ENCODE results near the gene ANKRD39. TPM values are rescaled to one million over a fixed set of nuclear protein-coding genes. Genes with fewer than 3 reads are reported as not detected.
"Not testable (repeated sequence)": the region's sequence is repeated elsewhere in the genome, so short reads cannot be mapped to it uniquely, and the experiment has no call there.

Gene ANKRD39
- total RNA-seq, 2 donors from 2014 or later = 16.8 to 18.6 TPM

DNA sequence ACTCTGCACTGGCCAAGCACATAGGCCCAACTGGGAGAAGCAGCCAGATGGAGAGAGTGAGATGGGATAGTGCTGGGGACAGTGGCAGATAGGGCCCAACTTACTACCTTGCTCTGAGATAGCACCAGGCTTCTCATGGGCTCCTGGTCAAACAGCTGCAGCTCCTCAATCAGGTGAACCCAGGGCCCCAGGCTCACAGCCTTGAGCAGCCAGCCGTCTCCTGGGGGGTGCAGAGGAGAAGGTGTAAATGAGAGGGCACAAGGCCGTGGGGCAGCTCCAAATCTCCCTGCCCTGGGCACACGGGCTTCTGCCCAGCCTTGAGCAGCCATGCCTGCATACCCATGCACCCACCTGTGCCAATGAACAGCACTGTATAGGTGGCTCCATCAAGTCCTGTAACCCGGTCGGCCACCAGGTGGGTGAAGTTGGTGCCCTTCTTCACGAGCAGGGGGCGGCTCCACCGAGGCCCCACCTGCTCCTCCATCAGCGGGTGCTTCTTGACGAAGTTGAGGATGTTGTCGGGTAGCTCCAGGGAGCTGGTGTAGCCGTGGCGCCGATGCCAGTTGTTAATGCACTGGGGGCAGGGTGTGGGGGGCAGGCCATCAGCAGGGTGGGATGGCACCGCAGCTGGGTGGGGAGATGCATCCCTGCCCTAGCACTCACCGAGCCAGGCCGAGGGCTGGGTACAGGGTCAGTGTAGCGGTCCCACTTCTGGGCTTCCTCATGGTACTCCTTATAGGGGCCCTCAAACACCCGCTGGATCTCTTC lies 5.9 kb upstream of the ANKRD39 start:
- Mint-ChIP-seq H3K4me1 (peaks cover 35% of the 10 kb centered on the region), H3K4me3 (no peak overlapping the region), H3K36me3 (ENCODE audit: low read depth) (peaks cover 2% of the 10 kb centered on the region), H3K27ac (no peak overlapping the region), H3K27me3 (no peaks in the 10 kb centered on the region)
- no peaks in the 10 kb centered on the region for H3K9me3 ChIP-seq (ENCODE audit: control insufficient read depth, low read length, poor library complexity, severe bottlenecking)
- no peak for ATAC-seq
- DNase-seq = no peak

DNA sequence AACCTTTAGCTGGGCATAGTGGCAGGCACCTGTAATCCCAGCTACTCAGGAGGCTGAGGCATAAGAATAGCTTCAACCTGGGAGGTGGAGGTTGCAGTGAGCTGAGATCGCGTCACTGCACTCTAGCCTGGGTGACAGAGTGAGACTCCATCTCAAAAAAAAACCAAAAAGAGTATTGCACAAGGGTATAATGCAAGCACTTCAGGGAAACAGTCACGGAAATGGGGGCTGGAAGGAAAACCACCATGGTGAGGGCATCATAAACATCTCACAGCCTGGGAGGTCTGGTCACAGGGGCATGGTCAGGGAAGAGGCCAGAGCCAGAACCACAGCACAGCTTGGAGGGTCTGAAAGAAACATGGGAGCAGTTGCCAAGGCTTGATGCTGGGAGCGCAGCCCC lies 5.2 kb upstream of the ANKRD39 start:
- not testable (repeated sequence) for H3K27ac Mint-ChIP-seq; ATAC-seq; DNase-seq; H3K27me3 Mint-ChIP-seq; H3K4me3 Mint-ChIP-seq; H3K9me3 ChIP-seq (ENCODE audit: control insufficient read depth, low read length, poor library complexity, severe bottlenecking); H3K36me3 Mint-ChIP-seq (ENCODE audit: low read depth)
- H3K4me1 Mint-ChIP-seq = peaks cover 32% of the 10 kb centered on the region

DNA sequence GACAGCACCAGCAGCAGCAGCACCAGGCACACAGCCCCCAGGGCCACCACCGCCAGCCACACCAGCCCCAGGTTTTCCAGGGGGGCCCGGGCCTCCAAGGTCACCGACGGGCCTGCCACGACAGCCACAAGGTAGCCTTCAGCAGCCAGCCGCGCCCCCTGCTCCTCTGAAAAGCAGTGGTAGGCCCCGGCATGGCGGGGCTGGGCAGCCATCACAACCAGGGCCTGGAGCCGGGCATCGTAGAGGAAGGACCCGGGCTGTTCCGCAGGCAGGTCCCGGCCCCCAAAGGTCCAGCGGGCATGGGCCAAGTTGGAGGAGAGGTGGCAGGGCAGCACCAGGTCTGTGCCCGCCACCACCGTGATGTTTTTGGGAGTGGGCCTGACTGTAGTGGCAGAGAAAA lies 3.3 kb upstream of the ANKRD39 start:
- DNase-seq (no peak), ATAC-seq (no peak)
- H3K36me3 Mint-ChIP-seq (ENCODE audit: low read depth) = peaks cover 2% of the 10 kb centered on the region
- no peak overlapping the region for H3K4me3 Mint-ChIP-seq
- H3K4me1 Mint-ChIP-seq = peaks cover 37% of the 10 kb centered on the region
- no peak overlapping the region for H3K27ac Mint-ChIP-seq
- no peaks in the 10 kb centered on the region for H3K27me3 Mint-ChIP-seq
- H3K9me3 ChIP-seq (ENCODE audit: control insufficient read depth, low read length, poor library complexity, severe bottlenecking) = no peaks in the 10 kb centered on the region

DNA sequence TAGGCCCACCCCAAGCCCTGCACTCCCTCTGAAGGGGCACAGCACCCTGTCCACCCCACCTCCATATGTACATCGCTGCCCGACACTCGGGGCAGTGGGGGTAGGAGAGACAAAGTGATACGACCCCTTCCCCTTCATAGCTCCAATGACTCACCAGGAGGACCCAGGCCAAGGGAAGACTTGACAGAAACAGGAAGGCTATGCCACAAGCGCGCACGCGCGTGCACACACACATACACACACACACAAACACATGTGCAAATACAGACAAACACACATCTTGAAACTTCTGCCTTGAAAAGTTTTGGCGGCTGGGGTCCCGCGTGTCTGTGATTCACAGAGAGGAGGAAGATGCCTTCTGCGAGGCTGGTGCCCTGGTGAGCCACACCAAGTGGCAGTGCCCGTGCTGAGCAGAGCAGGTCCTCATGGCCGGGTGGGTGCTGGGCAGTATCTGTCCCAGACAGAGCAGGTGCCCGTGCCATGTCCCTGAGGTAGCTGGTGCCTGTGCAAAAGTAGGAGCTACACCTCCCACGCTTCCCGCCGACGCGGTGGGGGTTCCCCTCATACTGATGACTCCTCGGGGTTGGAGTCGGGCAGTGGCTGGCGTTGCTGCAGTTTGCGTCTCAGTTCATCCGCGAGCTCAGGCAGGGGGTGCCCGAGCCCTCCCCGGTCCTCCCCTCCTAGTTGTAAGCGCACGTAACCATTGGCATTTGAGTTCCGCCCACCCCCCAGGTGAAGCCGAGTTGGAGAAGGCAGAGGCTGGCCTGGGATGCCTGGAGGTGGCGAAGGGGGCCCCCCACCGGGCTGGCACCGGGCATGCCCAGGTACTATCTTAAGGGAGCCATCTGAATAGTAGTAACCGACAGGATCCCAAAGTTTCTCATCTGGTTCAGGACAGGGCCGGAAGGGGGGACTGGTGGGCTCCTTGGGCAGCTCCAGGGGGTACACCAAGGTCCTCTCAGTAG lies 2.5 kb upstream of the ANKRD39 start:
- ATAC-seq (no peak), DNase-seq (no peak)
- H3K4me1 Mint-ChIP-seq = peaks cover 40% of the 10 kb centered on the region
- no peak overlapping the region for H3K27ac Mint-ChIP-seq
- H3K36me3 Mint-ChIP-seq (ENCODE audit: low read depth) = peaks cover 2% of the 10 kb centered on the region
- no peaks in the 10 kb centered on the region for H3K27me3 Mint-ChIP-seq
- peak overlapping the region; percentile 12 for H3K4me3 Mint-ChIP-seq
- no peaks in the 10 kb centered on the region for H3K9me3 ChIP-seq (ENCODE audit: control insufficient read depth, low read length, poor library complexity, severe bottlenecking)

DNA sequence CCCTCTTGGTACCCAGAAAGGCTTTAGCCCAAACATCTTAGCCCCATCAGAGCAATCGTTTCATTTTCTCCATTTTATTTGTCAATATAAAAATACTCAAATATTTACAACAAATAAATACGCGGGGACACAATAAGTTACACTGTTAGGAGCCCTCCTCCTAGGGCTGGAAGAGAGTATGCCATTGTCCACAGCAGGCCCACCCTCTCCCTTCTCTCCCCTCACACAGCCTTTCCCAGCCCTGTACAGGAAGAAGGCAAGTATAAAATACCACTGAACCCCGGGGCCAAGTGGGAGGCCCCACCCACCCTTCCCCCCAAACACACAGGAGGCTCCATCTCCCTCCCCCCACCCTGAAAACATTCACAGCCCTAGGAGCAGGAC lies 1.9 kb upstream of the ANKRD39 start:
- Mint-ChIP-seq H3K4me1 (peaks cover 44% of the 10 kb centered on the region), H3K27me3 (no peaks in the 10 kb centered on the region), H3K27ac (peak overlapping the region; percentile 19), H3K4me3 (peak overlapping the region; percentile 15), H3K36me3 (ENCODE audit: low read depth) (peaks cover 2% of the 10 kb centered on the region)
- no peak for DNase-seq
- ATAC-seq = no peak
- no peaks in the 10 kb centered on the region for H3K9me3 ChIP-seq (ENCODE audit: control insufficient read depth, low read length, poor library complexity, severe bottlenecking)

DNA sequence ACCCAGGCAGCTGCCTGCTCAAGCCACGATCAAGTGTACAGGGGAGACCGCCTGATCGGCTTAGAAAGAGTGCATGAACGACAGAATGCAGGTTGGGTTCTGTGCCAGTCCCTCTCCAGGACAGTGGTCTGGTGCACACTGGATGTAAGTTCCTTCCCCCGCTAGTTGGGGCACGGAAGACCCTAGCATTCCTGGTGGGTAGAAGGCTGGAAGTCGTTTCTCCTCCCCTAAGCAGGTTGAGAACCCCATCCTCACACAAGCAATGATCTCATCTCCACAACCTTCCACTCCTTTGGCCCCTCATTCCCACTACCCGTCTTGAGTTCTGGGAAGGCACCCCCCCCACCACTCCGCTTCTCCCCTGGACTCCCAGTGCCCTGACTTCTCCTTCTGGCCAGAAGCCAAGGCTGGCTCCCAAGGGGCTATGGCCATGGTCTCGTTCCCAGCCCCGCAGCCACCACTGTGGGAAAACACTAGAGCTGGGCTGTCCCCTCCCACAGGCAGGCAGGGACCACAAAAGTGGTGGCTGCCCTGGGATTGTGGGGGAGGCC lies 1.4 kb upstream of the ANKRD39 start:
- ATAC-seq (no peak), DNase-seq (no peak)
- H3K4me1 Mint-ChIP-seq = peaks cover 42% of the 10 kb centered on the region
- H3K9me3 ChIP-seq (ENCODE audit: control insufficient read depth, low read length, poor library complexity, severe bottlenecking) = no peaks in the 10 kb centered on the region
- peak overlapping the region; percentile 93 for H3K4me3 Mint-ChIP-seq
- peaks cover 2% of the 10 kb centered on the region for H3K36me3 Mint-ChIP-seq (ENCODE audit: low read depth)
- H3K27ac Mint-ChIP-seq = peak overlapping the region; percentile 89
- H3K27me3 Mint-ChIP-seq = no peaks in the 10 kb centered on the region

DNA sequence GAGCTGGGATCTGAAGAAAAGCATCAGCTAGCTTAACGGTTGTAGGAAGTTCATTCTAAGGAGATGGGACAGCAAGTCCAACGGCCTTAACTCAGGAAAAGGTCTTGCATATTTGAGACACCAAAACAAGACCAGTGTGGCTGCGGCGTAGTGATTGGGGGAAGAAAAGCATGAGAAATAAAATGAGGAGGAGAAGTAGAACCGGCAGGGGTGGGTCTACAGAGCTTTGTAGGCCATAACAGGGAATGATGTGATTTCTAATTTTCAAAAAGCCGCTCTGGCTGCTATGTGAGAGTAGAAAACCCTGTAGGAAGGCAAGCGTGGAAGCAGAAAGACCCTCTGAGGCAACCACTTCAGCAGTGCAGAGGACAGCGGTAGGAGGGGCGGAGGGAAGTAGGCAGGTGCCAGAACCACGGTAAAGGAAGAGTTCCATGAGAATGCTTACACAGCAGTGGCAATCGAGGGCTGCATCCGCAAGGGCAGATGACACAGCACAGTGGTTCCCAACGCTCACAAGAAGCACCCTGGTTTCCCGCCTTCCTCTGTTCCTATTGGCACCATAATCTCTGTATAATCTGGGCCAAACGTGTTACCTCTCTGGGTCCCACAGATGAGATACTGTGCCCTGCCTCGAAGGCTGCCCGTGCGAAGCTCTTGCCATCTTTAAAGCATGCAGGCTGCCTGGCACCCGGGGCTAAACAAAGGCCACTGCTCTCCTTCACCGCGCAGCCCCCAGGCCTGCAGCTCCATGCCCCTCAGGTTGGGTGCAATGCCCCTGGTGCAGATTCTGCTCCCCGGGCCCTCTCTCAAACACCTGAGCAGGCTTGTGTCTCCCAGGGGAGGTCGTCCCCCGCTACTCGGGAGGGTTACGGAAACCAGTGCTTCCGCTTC lies 795 bp downstream of the ANKRD39 start:
- no peak for ATAC-seq
- peaks cover 35% of the 10 kb centered on the region for H3K4me1 Mint-ChIP-seq
- no peak for DNase-seq
- peak overlapping the region; percentile 93 for H3K4me3 Mint-ChIP-seq
- H3K27ac Mint-ChIP-seq = peak overlapping the region; percentile 89
- H3K27me3 Mint-ChIP-seq = no peaks in the 10 kb centered on the region
- H3K9me3 ChIP-seq (ENCODE audit: control insufficient read depth, low read length, poor library complexity, severe bottlenecking) = no peaks in the 10 kb centered on the region
- peaks cover 5% of the 10 kb centered on the region for H3K36me3 Mint-ChIP-seq (ENCODE audit: low read depth)

DNA sequence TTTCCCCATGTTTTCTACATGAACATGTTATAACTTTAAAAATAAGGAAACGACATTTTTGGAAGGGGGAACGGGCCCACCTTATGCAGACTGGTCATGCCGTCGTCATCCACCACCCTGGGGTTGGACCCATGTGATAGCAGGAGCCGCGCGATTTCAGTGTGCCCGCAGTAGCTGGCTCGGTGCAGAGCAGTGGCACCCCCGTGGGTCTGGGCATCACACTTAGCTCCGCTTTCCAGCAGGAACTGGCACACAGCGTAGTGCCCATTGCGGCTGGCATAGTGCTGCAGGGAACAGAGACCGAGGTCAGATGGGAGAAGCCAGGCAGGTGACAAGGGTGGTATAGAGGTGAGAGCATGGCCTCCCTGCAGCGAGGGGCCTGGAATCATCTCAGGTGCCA lies 4.5 kb downstream of the ANKRD39 start:
- DNase-seq (no peak), ATAC-seq (no peak)
- peaks cover 2% of the 10 kb centered on the region for H3K36me3 Mint-ChIP-seq (ENCODE audit: low read depth)
- H3K9me3 ChIP-seq (ENCODE audit: control insufficient read depth, low read length, poor library complexity, severe bottlenecking) = no peaks in the 10 kb centered on the region
- peaks cover 23% of the 10 kb centered on the region for H3K4me1 Mint-ChIP-seq
- no peak overlapping the region for H3K4me3 Mint-ChIP-seq
- no peak overlapping the region for H3K27ac Mint-ChIP-seq
- H3K27me3 Mint-ChIP-seq = no peaks in the 10 kb centered on the region

DNA sequence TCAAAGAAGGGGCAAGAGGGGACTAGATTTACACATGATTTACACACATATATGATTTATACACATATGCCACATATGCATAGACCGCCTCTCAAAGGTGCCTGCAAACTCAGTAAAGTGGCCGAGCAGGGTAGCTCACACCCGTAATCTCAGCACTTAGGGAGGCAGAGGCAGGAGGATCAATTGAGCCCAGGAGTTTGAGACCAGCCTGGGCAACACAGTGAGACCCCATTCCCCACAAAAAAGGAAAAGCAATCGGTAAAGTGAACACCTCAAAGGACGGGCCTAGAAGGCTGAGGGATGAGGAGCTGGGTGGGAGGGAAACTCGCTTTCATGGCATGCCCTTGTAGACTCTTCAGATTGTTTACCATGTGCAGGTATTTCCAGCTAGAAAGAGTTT lies 5.1 kb downstream of the ANKRD39 start:
- no peaks in the 10 kb centered on the region for H3K9me3 ChIP-seq (ENCODE audit: control insufficient read depth, low read length, poor library complexity, severe bottlenecking)
- no peak overlapping the region for H3K4me3 Mint-ChIP-seq
- ATAC-seq (no peak), DNase-seq (no peak)
- peak overlapping the region; percentile 43 for H3K27ac Mint-ChIP-seq
- H3K27me3 Mint-ChIP-seq = no peaks in the 10 kb centered on the region
- H3K4me1 Mint-ChIP-seq = peaks cover 23% of the 10 kb centered on the region
- H3K36me3 Mint-ChIP-seq (ENCODE audit: low read depth) = peaks cover 2% of the 10 kb centered on the region

DNA sequence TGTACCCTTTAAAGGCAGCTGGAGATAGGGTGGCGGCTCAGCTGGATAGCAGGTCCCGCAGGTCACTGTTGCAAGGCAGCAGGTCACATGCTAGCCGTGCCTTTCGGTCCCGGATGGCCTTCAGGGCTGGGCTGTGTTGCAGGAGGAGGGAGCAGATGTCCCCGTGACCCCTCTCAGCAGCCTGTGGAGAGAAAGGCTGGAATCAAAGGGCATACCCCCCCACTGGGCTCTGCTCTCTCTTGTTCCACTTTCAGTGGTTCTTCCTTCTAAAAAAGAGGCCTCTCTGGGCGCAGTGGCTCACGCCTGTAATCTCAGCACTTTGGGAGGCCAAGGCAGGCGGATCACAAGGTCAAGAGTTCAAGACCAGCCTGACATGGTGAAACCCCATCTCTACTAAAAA lies 9.6 kb downstream of the ANKRD39 start:
- H3K36me3 Mint-ChIP-seq (ENCODE audit: low read depth) = peaks cover 2% of the 10 kb centered on the region
- no peaks in the 10 kb centered on the region for H3K27me3 Mint-ChIP-seq
- ATAC-seq (no peak), DNase-seq (no peak)
- H3K27ac Mint-ChIP-seq = peak overlapping the region; percentile 27
- no peak overlapping the region for H3K4me3 Mint-ChIP-seq
- H3K4me1 Mint-ChIP-seq = peaks cover 3% of the 10 kb centered on the region
- H3K9me3 ChIP-seq (ENCODE audit: control insufficient read depth, low read length, poor library complexity, severe bottlenecking) = no peaks in the 10 kb centered on the region

DNA sequence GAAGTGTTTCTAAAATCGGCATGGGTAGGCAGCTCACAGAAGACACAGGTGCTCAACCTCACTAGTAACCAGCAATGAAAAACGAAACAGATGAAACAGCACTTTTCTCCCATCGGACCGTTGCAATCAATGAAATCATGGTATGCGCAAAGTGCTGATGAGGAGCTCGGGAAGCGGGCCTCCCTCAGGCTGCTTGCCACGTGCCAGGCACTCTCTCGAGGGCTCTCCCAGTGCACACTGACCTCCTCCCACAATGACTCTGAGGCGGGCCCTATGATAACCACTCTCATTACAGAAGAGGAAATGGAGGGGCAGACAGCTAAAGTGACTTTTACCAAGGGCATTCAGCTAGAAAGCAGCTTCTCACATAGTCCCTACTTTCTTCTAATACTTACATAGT lies 10.2 kb downstream of the ANKRD39 start:
- Mint-ChIP-seq H3K36me3 (ENCODE audit: low read depth) (peaks cover 2% of the 10 kb centered on the region), H3K27ac (peak overlapping the region; percentile 27), H3K4me3 (no peak overlapping the region), H3K27me3 (no peaks in the 10 kb centered on the region), H3K4me1 (peaks cover 4% of the 10 kb centered on the region)
- no peaks in the 10 kb centered on the region for H3K9me3 ChIP-seq (ENCODE audit: control insufficient read depth, low read length, poor library complexity, severe bottlenecking)
- ATAC-seq (no peak), DNase-seq (no peak)

DNA sequence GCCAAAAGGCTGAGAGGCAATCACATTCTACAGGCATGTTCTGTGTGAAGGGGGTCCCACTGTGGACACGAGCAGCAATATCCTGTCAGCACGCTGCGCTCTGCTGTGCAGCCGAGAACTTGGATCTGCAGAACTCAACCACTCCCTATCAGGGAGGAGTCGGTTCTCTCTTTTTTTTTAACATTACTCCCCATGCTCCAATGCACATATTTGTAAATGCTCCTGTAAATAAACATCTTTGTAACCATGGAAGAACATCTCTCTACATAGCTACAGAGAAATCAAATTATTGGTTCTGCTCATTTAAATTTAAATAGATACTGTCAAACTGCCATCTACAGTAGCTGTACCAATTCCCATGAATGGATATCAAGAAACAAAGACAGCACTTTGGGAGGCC lies 11.0 kb downstream of the ANKRD39 start:
- no peaks in the 10 kb centered on the region for H3K9me3 ChIP-seq (ENCODE audit: control insufficient read depth, low read length, poor library complexity, severe bottlenecking)
- DNase-seq (no peak), ATAC-seq (no peak)
- Mint-ChIP-seq H3K4me1 (peaks cover 6% of the 10 kb centered on the region), H3K27ac (peak overlapping the region; percentile 27), H3K27me3 (no peaks in the 10 kb centered on the region), H3K36me3 (ENCODE audit: low read depth) (no peaks in the 10 kb centered on the region), H3K4me3 (no peak overlapping the region)
